Astrocyte of the hippocampus (primary cell): ENCODE measurements around the gene HOXB1.
"Not testable (repeated sequence)": the region's sequence is repeated elsewhere in the genome, so short reads cannot be mapped to it uniquely, and the experiment has no call there.

ENCODE experiments used
- DNase-seq: peaks from one replicate; pipeline ENCODE4 v3.0.0; 2011; ENCODE audit warnings: low read depth, low spot score

Gene HOXB1

GRCh38 chr17:48544349-48545021 is 13.7 kb upstream of the HOXB1 start:
- peak; percentile 93 for DNase-seq

GRCh38 chr17:48543854-48544348 is 13.1 kb upstream of the HOXB1 start:
- no peak for DNase-seq

- DNase-seq, result peak; percentile 82
Observed at GRCh38 chr17:48543107-48543853, 12.5 kb upstream of the HOXB1 start.

- no peak for DNase-seq
Observed at GRCh38 chr17:48542698-48543106, 11.9 kb upstream of the HOXB1 start.

GRCh38 chr17:48542114-48542656 is 11.4 kb upstream of the HOXB1 start:
- DNase-seq, result peak; percentile 39

- DNase-seq, result peak; percentile 87
Observed at GRCh38 chr17:48541577-48542113, 10.8 kb upstream of the HOXB1 start.

- no peak for DNase-seq
Observed at GRCh38 chr17:48541036-48541576, 10.3 kb upstream of the HOXB1 start.

GRCh38 chr17:48540213-48540612 is 9.4 kb upstream of the HOXB1 start:
- DNase-seq, result peak; percentile 75

GRCh38 chr17:48539177-48539576 is 8.4 kb upstream of the HOXB1 start:
- peak; percentile 92 for DNase-seq

- no peak for DNase-seq
Observed at GRCh38 chr17:48537316-48537715, 6.5 kb upstream of the HOXB1 start.

- not testable (repeated sequence) for DNase-seq
Observed at GRCh38 chr17:48535793-48536559, 5.2 kb upstream of the HOXB1 start.

- no peak for DNase-seq
Observed at GRCh38 chr17:48532261-48532660, 1.4 kb upstream of the HOXB1 start.

GRCh38 chr17:48530208-48530886 is 464 bp downstream of the HOXB1 start:
- no peak for DNase-seq

- DNase-seq, result no peak
Observed at GRCh38 chr17:48529683-48530009, 1.2 kb downstream of the HOXB1 start.

- DNase-seq, result no peak
Observed at GRCh38 chr17:48528936-48529682, 1.7 kb downstream of the HOXB1 start.

GRCh38 chr17:48528153-48528935 is 2.5 kb downstream of the HOXB1 start:
- no peak for DNase-seq

- DNase-seq, result no peak
Observed at GRCh38 chr17:48527547-48527932, 3.3 kb downstream of the HOXB1 start.

GRCh38 chr17:48526608-48527546 is 3.9 kb downstream of the HOXB1 start:
- no peak for DNase-seq
